CD8-positive, alpha-beta memory T cell (primary cell): ENCODE measurements around the gene AFMID. TPM values are rescaled to one million over a fixed set of nuclear protein-coding genes. Genes with fewer than 3 reads are reported as not detected.
"Not testable (repeated sequence)": the region's sequence is repeated elsewhere in the genome, so short reads cannot be mapped to it uniquely, and the experiment has no call there.

Experiments
- CTCF ChIA-PET: fragments of 350-600 bp; sonication (Branson Sonifier 250); formaldehyde crosslinking; loops from one replicate; lab custom pipeline; 2021; ENCODE audit warnings: antibody characterized with exemption; lab: Charles Lee
- POLR2A ChIA-PET: fragments of 350-600 bp; sonication (Branson Sonifier 250); formaldehyde crosslinking; loops from one replicate; lab custom pipeline; 2021; ENCODE audit warnings: antibody characterized with exemption; lab: Charles Lee
- DNase-seq, 5 donors: peaks; one replicate each; pipeline versions ENCODE4 v3.0.0 to v3.0.0-alpha.2; 2020 to 2022; ENCODE audit warnings: mixed read lengths in 1 of 5
- H3K27ac ChIP-seq: one replicate; pipeline ENCODE4 v1.7.0; 2013; ENCODE audit warnings: low read depth, mild to moderate bottlenecking, low read length, moderate library complexity
- H3K27me3 ChIP-seq: 2 replicates; pipeline ENCODE4 v1.7.0; 2013; ENCODE audit warnings: low read length, mild to moderate bottlenecking; ENCODE audit not compliant: insufficient read depth, poor library complexity, severe bottlenecking
- H3K36me3 ChIP-seq: 2 replicates; pipeline ENCODE4 v1.7.0; 2013; ENCODE audit warnings: mild to moderate bottlenecking, low read length, moderate library complexity; ENCODE audit not compliant: insufficient read depth
- H3K4me1 ChIP-seq: 2 replicates; pipeline ENCODE4 v1.7.0; 2013; ENCODE audit warnings: mild to moderate bottlenecking, low read length, moderate library complexity; ENCODE audit not compliant: insufficient read depth
- H3K4me3 ChIP-seq: 2 replicates; pipeline ENCODE4 v1.7.0; 2013; ENCODE audit warnings: mild to moderate bottlenecking, low read length
- H3K9me3 ChIP-seq: 2 replicates; pipeline ENCODE4 v1.7.0; 2013; ENCODE audit warnings: mild to moderate bottlenecking, low read length
- H3K27ac Mint-ChIP-seq, 8 donors: one replicate each; pipeline ENCODE4 v1.8.0; 2020 to 2021; ENCODE audit warnings: mixed read lengths in 8 of 8, mild to moderate bottlenecking in 6 of 8, inconsistent platforms in 3 of 8, moderate library complexity in 3 of 8
- H3K27me3 Mint-ChIP-seq, 2 donors: one replicate each; pipeline ENCODE4 v1.8.0; 2020 to 2021; ENCODE audit warnings: mixed read lengths in 2 of 2, mild to moderate bottlenecking in 1 of 2, moderate library complexity in 1 of 2
- H3K36me3 Mint-ChIP-seq, 3 donors: one replicate each; pipeline ENCODE4 v1.8.0; 2020 to 2021; ENCODE audit warnings: mixed read lengths in 3 of 3, inconsistent platforms in 1 of 3, mild to moderate bottlenecking in 1 of 3
- H3K4me1 Mint-ChIP-seq, 3 donors: one replicate each; pipeline ENCODE4 v1.8.0; 2020 to 2021; ENCODE audit warnings: mixed read lengths in 3 of 3, inconsistent platforms in 1 of 3, mild to moderate bottlenecking in 1 of 3
- H3K4me3 Mint-ChIP-seq, 7 donors: one replicate each; pipeline ENCODE4 v1.8.0; 2020 to 2021; ENCODE audit warnings: mixed read lengths in 7 of 7, mild to moderate bottlenecking in 6 of 7, moderate library complexity in 4 of 7, inconsistent platforms in 2 of 7
- H3K9me3 Mint-ChIP-seq, 5 donors: one replicate each; pipeline ENCODE4 v1.8.0; 2020 to 2022; ENCODE audit warnings: mixed read lengths in 5 of 5, mild to moderate bottlenecking in 3 of 5, moderate library complexity in 2 of 5, inconsistent platforms in 1 of 5
- polyA plus RNA-seq: library from polyadenylated mRNA; unstranded; fragments of 300-500 nt; fragmentation: Illumina TruSeq; gene quantifications from one replicate; pipeline ENCODE4 v1.2.3, GENCODE V29; 2021
- total RNA-seq, 2 experiments: library from RNA; stranded (reverse); gene quantifications; one replicate each; pipeline ENCODE4 v1.2.3, GENCODE V29; 2021

The AFMID gene
- total and polyA plus RNA-seq, 3 experiments from 2014 or later: 1.4 to 30.2 (median 24.7) TPM

DNA sequence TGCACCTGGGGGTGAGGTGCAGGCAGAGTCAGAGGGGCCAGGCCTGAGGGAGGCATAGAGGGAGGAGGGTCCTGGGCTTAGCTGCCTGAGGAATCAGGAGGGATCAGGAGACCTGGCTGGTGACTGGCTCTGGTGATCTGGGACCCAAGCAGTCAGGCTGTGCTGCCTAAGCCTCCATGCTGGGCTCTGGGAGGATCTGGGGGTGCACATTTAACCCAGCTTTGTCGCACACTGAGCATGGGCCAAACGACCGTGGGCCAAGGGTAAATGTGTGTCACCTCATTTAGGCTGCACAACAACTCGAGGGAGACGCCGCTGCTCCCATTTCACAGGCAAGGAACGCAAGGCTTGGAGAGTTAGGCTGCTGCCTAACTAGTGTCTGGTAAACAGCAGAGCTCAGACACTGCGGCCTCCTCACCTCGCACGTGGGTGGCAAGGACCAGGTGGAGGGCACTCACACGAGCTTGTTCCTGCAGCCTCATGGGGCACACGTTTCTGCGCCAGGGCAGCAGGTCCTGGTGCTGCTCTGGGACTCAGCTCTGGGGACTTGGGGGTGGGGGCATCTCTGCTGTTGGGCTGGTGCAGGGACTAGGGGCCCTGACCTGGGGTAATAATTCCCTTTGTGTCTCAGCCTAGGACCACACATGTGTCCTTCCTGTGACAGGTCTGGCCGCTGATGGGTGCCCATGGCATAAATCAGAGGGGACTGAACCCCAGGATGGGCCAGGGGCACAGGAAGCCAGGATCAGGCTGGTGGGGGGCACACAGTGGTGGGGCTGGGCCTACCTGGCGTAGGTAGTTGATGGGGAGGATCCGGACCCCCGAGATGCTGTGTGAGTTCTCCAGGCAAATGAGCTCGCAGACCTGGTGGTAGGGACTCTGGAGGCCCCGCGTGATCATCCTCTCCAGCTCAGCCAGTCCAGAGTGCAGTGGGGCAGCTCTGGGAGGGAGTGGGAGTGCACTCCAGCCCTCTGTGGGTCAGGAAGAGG is 63.0 kb downstream of the AFMID start:
- CTCF ChIA-PET: interaction anchor here (0.7 to 3.2 kb wide), 25 partner anchors 8 to 226 kb away, joined by 3 to 15 read pairs (median 4); partner anchors contain the start of genes AFMID and TK1
- no peaks in the 10 kb centered on the region for H3K36me3 ChIP-seq
- POLR2A ChIA-PET: interaction anchor here (1.0 to 2.3 kb wide), 3 partner anchors 110 to 125 kb away, joined by 3 to 7 read pairs (median 5); partner anchors contain the start of gene SOCS3
- Mint-ChIP-seq H3K36me3 (no peaks in the 10 kb centered on the region), H3K9me3 (no peaks in the 10 kb centered on the region), H3K4me1 (peaks cover 31 to 49% (median 39%) of the 10 kb centered on the region in 3 donors), H3K27me3 (peaks cover 0 to 2% of the 10 kb centered on the region in 2 donors), H3K4me3 (no peak overlapping the region), H3K27ac (peak overlapping the region in 3 of 8 donors; percentile 5 to 92 (median 38))
- no peak overlapping the region for H3K27ac ChIP-seq
- DNase-seq: no peak
- no peak overlapping the region for H3K4me3 ChIP-seq
- peaks cover 47% of the 10 kb centered on the region for H3K4me1 ChIP-seq
- H3K27me3 ChIP-seq: no peaks in the 10 kb centered on the region
- no peaks in the 10 kb centered on the region for H3K9me3 ChIP-seq

DNA sequence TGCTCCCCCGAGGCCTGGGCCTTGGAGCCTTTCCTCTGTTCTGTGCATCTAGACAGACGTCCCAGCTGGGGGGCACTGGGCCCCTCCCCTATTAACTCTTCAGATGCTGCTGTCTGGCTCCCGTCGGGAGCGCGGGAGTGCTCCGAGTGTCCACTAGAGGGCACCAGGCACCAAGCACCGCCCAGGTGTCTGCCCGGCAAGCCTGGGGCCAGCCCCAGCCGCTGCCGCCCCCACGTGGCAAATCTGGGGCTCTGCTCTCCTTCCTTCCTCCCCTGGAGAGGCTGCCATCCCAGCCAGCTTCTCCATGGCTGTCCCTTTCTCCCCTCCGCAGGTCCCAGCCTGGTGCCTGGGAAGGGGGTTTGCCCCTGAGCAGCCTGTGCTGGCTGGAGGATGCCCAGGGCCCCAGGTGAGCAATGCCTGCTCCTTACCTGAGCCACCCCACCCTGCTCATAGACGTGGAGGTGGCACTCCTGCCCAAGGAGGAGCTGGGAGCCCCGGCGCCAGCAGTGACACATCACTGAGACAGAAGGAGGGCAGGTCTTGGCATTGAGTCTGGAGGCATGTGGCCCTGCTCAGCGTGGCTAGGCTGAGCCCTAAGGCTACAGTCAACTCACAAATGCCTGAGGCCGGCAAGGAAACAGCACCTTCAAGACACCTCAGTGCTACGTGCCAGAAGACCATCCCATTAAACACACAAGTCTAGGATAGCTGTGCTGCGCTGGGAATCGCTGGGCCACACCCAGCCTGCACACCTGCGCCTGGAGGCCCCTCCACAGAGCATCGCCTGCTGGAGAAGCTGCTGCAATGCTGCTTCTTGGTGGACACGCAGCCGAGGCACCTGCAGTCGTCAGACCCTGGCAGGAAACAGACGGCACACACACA is 64.0 kb downstream of the AFMID start:
- H3K36me3 Mint-ChIP-seq: no peaks in the 10 kb centered on the region
- H3K27me3 Mint-ChIP-seq: peaks cover 0 to 2% of the 10 kb centered on the region in 2 donors
- Histone ChIP-seq H3K27ac (peak overlapping the region; percentile 20), H3K4me3 (peak overlapping the region; percentile 77), H3K27me3 (no peaks in the 10 kb centered on the region), H3K9me3 (no peaks in the 10 kb centered on the region), H3K36me3 (no peaks in the 10 kb centered on the region), H3K4me1 (peaks cover 57% of the 10 kb centered on the region)
- ChIA-PET POLR2A (interaction anchor here (1.0 to 2.3 kb wide), 4 partner anchors 109 to 126 kb away, joined by 3 to 7 read pairs (median 5); partner anchors contain the start of genes SOCS3 and TMC6), CTCF (interaction anchor here (0.7 to 3.2 kb wide), 40 partner anchors 9 to 797 kb away, joined by 3 to 13 read pairs (median 3); partner anchors contain the start of genes AFMID, SOCS3 and TK1)
- DNase-seq: peak; percentile 74 to 85 (median 77)
- H3K27ac Mint-ChIP-seq: peak overlapping the region; percentile 16 to 97 (median 94)
- H3K4me3 Mint-ChIP-seq: peak overlapping the region; percentile 72 to 84 (median 80)
- no peaks in the 10 kb centered on the region for H3K9me3 Mint-ChIP-seq
- peaks cover 33 to 53% (median 39%) of the 10 kb centered on the region in 3 donors for H3K4me1 Mint-ChIP-seq

GRCh38 chr17:78251773-78252103 is 64.6 kb downstream of the AFMID start:
- ChIA-PET CTCF (interaction anchor here (0.8 to 3.2 kb wide), 28 partner anchors 9 to 797 kb away, joined by 3 to 13 read pairs (median 4); partner anchors contain the start of gene SOCS3), POLR2A (interaction anchor here (0.6 to 2.3 kb wide), 5 partner anchors 9 to 144 kb away, joined by 3 to 7 read pairs (median 5); partner anchors contain the start of genes SOCS3 and TMC6)
- Histone ChIP-seq H3K4me1 (peaks cover 63% of the 10 kb centered on the region), H3K27me3 (no peaks in the 10 kb centered on the region), H3K9me3 (no peaks in the 10 kb centered on the region), H3K36me3 (no peaks in the 10 kb centered on the region), H3K27ac (peak overlapping the region; percentile 20), H3K4me3 (peak overlapping the region; percentile 77)
- H3K4me1 Mint-ChIP-seq: peaks cover 33 to 53% (median 39%) of the 10 kb centered on the region in 3 donors
- peak in 1 of 5 donors; percentile 49 for DNase-seq
- H3K9me3 Mint-ChIP-seq: no peaks in the 10 kb centered on the region
- peak overlapping the region; percentile 81 to 97 (median 95) for H3K27ac Mint-ChIP-seq
- no peaks in the 10 kb centered on the region for H3K36me3 Mint-ChIP-seq
- H3K4me3 Mint-ChIP-seq: peak overlapping the region; percentile 72 to 84 (median 80)
- peaks cover 0 to 2% of the 10 kb centered on the region in 2 donors for H3K27me3 Mint-ChIP-seq

DNA sequence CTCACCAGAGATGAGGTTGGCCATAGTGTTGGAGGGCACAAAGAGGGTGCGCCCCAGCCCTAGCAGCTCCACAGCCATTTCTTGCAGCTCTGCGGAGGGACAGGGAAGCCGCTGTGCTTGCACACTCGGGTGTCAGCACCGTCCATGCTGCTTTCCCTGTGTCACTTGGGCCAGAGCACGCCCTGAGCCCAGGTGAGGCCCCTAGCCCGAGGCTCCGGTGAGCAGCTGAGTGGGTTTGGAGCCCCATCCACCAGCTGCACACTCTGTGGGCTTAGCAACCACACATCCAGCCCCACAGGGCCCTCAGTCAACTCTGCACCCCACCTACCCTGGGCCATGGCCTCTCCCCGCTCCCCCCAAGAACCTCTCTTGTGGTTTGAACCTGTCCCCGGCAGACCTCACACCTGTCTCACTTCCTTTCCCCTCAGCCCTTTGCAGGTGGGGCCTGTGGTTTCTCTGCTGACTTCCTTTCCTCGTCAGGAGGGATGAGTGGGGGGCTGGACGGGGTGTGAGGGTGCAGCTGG is 65.0 kb downstream of the AFMID start:
- Histone ChIP-seq H3K4me3 (peak overlapping the region; percentile 77), H3K4me1 (peaks cover 67% of the 10 kb centered on the region), H3K27me3 (no peaks in the 10 kb centered on the region), H3K36me3 (no peaks in the 10 kb centered on the region), H3K27ac (peak overlapping the region; percentile 43), H3K9me3 (no peaks in the 10 kb centered on the region)
- peak; percentile 66 to 98 (median 94) for DNase-seq
- peaks cover 0 to 2% of the 10 kb centered on the region in 2 donors for H3K27me3 Mint-ChIP-seq
- peak overlapping the region; percentile 72 to 84 (median 80) for H3K4me3 Mint-ChIP-seq
- peak overlapping the region; percentile 81 to 97 (median 95) for H3K27ac Mint-ChIP-seq
- H3K4me1 Mint-ChIP-seq: peaks cover 33 to 53% (median 39%) of the 10 kb centered on the region in 3 donors
- no peaks in the 10 kb centered on the region for H3K36me3 Mint-ChIP-seq
- POLR2A ChIA-PET: interaction anchor here (0.6 to 2.3 kb wide), 5 partner anchors 9 to 144 kb away, joined by 3 to 7 read pairs (median 5); partner anchors contain the start of genes SOCS3 and TMC6
- no peaks in the 10 kb centered on the region for H3K9me3 Mint-ChIP-seq
- CTCF ChIA-PET: interaction anchor here (1.0 to 3.2 kb wide), 18 partner anchors 9 to 177 kb away, joined by 3 to 13 read pairs (median 4); partner anchors contain the start of gene SOCS3

GRCh38 chr17:78252701-78253635 is 65.8 kb downstream of the AFMID start:
- Mint-ChIP-seq H3K27me3 (peaks cover 0 to 2% of the 10 kb centered on the region in 2 donors), H3K27ac (peak overlapping the region; percentile 81 to 97 (median 95)), H3K4me1 (peaks cover 38 to 59% (median 43%) of the 10 kb centered on the region in 3 donors), H3K9me3 (no peaks in the 10 kb centered on the region), H3K36me3 (no peaks in the 10 kb centered on the region), H3K4me3 (peak overlapping the region; percentile 72 to 89 (median 78))
- H3K4me3 ChIP-seq: peak overlapping the region; percentile 77
- no peaks in the 10 kb centered on the region for H3K36me3 ChIP-seq
- peaks cover 75% of the 10 kb centered on the region for H3K4me1 ChIP-seq
- no peaks in the 10 kb centered on the region for H3K27me3 ChIP-seq
- no peak for DNase-seq
- peak overlapping the region; percentile 43 for H3K27ac ChIP-seq
- ChIA-PET CTCF (interaction anchor here (1.4 to 3.2 kb wide), 8 partner anchors 36 to 169 kb away, joined by 3 to 13 read pairs (median 12); partner anchors contain the start of gene SOCS3), POLR2A (interaction anchor here (1.5 to 2.3 kb wide), 2 partner anchors 119 to 125 kb away, joined by 5 to 7 read pairs; partner anchors contain the start of gene TMC6)
- no peaks in the 10 kb centered on the region for H3K9me3 ChIP-seq

DNA sequence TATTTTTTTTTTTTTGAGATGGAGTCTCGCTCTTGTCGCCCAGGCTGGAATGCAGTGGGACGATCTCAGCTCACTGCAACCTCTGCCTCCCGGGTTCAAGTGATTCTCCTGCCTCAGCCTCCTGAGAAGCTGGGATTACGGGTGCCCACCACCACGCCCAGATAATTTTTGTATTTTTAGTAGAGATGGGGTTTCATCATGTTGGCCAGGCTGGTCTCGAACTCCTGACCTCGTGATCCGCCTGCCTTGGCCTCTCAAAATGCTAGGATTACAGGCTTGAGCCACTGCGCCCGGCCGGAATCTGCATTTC is 66.4 kb downstream of the AFMID start:
- peaks cover 81% of the 10 kb centered on the region for H3K4me1 ChIP-seq
- peaks cover 42 to 65% (median 46%) of the 10 kb centered on the region in 3 donors for H3K4me1 Mint-ChIP-seq
- H3K27me3 ChIP-seq, H3K9me3 ChIP-seq, H3K36me3 Mint-ChIP-seq, POLR2A ChIA-PET, DNase-seq, H3K27me3 Mint-ChIP-seq, H3K36me3 ChIP-seq, CTCF ChIA-PET, H3K9me3 Mint-ChIP-seq: not testable (repeated sequence)
- peak overlapping the region; percentile 59 for H3K27ac ChIP-seq
- H3K4me3 ChIP-seq: peak overlapping the region; percentile 74
- peak overlapping the region; percentile 65 to 88 (median 76) for H3K4me3 Mint-ChIP-seq
- peak overlapping the region in 7 of 8 donors; percentile 41 to 92 (median 74) for H3K27ac Mint-ChIP-seq
